HG02610 (cell line): ENCODE data around the gene COX7A2L.
A peak's percentile ranks its signal among the peaks of the same experiment; 100 is the strongest.
"Not testable (repeated sequence)": the region's sequence is repeated elsewhere in the genome, so short reads cannot be mapped to it uniquely, and the experiment has no call there.

Source experiments
- ATAC-seq: cut with Tn5 transposase; IDR thresholded peaks from one replicate; pipeline ENCODE4 v1.9.1; 2021; ENCODE audit warnings: mild to moderate bottlenecking, moderate library complexity; ENCODE audit not compliant: unreplicated experiment

COX7A2L gene

DNA sequence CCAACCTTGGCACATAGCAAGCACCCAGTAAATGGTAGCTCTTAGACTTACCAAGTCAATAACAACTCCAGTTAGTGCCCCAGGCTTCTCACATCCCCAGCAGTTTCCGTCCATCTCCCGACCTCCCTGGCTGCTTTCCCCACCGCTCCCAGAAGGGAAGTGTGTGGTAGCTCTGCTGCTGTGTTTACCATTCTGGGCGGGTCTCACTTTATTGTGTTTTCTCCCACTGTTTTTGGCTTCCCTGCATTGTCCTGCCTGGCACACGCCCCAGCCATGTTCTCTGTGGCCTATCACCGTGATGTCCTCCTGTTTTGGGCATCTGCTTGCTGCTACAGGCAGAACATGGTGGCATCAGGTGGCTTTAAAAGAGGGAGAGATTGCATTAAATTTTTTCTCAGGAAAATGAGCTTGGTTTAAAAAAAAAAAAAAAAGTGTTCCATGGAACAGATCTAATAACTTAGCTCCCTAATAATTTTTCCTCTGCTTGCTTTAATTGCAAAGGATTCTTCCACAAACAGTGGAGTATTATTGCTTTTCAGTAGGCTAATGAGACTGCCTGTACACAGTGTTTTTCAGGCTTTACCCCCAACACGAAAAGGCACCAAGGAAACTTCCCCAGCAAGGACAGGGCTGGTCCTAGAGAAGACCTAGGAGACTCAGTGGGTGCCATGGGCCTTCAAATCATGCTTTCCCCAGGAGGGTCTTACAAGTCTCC, 8.0 kb upstream of the COX7A2L start:
- no peak for ATAC-seq

- no peak for ATAC-seq
Measured at GRCh38 chr2:42367835-42368234, 6.8 kb upstream of the COX7A2L start.

- no peak for ATAC-seq
Measured at GRCh38 chr2:42366411-42366810, 5.4 kb upstream of the COX7A2L start.

- ATAC-seq, result no peak
Measured at GRCh38 chr2:42364658-42365057, 3.6 kb upstream of the COX7A2L start.

DNA sequence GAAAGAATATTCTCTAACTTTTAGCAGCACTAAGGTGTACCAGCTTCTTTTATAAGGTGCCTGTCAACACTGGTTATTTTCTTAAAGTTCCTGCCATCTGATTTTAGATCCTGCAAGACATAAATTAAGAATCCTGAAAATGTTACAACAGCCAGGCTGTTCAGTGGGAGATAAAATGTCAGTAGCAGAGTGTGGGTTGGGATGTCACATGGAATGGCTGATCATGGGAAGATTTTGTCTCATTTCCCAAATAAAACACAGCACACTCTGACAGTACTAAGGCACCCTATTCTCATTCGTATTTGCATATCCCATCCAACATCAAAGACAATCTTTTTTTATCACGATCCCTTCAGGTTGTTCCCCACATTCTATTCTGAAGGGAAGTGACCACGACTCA, 2.4 kb upstream of the COX7A2L start:
- ATAC-seq, result no peak

- ATAC-seq, result no peak
Measured at GRCh38 chr2:42361728-42362283, 789 bp upstream of the COX7A2L start.

GRCh38 chr2:42360493-42360889, 526 bp downstream of the COX7A2L start:
- no peak for ATAC-seq

DNA sequence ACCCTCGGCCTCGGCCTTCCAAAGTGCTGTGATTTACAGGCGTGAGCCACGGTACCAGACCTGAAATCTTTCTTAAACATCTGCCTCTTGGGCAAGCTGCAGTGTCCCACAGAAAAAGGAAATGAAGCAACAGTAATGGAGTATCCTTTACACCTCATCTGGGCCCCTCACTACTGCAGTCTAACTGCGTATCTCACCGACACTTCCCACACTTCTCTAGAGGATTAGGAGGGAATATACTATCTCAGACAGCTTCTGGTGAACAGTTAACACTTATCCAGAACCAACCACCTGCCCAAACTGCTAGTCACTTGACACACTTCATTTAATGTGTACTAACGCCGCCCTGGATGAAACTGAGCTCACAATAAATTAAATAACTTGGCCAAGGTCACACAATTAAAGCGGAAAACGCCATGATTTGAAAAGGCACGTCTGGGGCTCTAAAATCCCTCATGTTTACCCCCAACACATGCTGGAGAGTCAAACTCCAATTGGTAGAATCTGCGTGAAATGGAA, 993 bp downstream of the COX7A2L start:
- ATAC-seq, result no peak

GRCh38 chr2:42359304-42359964, 1.6 kb downstream of the COX7A2L start:
- peak; percentile 9 for ATAC-seq

GRCh38 chr2:42353792-42354429, 7.1 kb downstream of the COX7A2L start:
- no peak for ATAC-seq

DNA sequence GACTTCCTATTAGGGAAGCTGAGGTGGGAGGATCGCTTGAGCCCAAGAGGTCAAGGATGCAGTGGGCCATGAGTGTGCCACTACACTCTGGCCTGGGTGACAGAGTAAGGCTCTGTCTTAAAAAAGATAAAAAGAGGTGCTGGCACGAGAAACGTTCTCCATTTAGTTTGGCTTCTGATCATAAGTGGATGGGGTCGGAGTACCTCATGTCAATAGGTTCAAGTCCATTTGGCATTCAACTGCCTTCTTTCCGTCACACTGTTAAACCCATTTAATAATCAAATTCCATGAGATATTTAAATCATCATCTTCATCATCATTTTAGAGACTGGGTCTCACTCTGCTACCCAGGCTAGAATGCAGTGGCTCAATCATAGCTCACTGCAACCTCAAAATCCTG, 9.2 kb downstream of the COX7A2L start:
- ATAC-seq, result no peak

GRCh38 chr2:42350434-42351063, 10.5 kb downstream of the COX7A2L start:
- no peak for ATAC-seq

- ATAC-seq, result no peak
Measured at GRCh38 chr2:42348113-42348805, 12.8 kb downstream of the COX7A2L start.

- ATAC-seq, result not testable (repeated sequence)
Measured at GRCh38 chr2:42347518-42347917, 13.5 kb downstream of the COX7A2L start.

DNA sequence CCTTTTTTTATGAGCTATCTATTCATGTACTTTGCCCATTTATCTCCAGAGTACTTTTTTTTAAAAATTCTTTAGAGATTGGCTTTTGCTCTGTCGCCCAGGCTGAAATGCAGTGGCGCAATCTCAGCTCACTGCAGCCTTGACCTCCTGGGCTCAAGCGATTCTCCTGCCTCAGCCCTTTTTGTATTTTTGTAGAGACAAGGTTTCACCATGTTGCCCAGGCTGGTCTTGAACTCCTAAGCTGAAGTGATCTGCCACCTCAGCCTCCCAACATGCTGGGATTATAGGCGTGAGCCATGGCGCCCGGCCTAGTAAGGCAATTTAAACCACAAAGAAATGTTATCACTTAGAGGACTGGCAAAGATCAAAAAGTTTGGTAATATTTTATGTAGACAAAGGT, 14.2 kb downstream of the COX7A2L start:
- ATAC-seq, result not testable (repeated sequence)

- ATAC-seq, result no peak
Measured at GRCh38 chr2:42345986-42346385, 15.0 kb downstream of the COX7A2L start.

GRCh38 chr2:42342795-42343241, 18.2 kb downstream of the COX7A2L start:
- ATAC-seq, result no peak

GRCh38 chr2:42342061-42342794, 18.8 kb downstream of the COX7A2L start:
- peak; percentile 85 for ATAC-seq

DNA sequence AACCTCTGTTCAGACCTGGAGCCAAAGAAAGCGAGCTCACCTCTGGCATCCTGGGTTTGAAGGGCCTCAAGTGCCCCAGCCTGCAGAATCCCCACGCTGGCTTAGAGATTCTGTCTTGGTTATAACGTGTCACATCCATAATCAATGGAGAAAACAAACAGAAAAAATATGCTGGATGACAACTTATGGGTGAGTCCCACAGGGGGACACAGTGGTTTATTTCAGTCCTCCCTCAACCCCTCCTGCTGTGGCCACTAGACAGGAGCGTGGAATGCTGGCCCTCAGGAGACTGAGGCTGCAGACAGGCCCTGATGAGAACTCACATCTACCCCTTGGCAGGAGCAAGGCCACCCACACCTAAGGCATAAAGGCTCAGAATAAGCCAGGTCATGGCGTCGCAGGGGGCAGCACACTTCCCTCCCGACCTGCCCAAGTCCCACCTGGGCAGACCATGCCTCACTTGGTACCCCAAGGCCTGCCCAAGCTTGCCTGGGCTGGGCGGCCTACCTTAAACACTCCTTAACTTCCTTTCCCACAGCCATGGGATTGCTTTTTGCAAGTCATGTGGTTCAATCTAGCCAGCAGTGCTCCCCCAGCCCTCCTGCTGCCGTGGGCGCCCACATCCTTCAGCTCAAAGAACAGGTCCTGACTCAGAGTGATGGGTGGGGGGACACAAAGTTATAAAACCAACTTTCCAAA, 19.9 kb downstream of the COX7A2L start:
- ATAC-seq, result no peak
